PC-3 (cell line): ENCODE measurements around the gene CCSER1. TPM values are rescaled to one million over a fixed set of nuclear protein-coding genes. Genes with fewer than 3 reads are reported as not detected.

Source experiments
- ATAC-seq: fragments of 200-7000 bp; cut with Tn5 transposase; 2 replicates; pipeline ENCODE4 v1.9.1; 2020; ENCODE audit warnings: mild to moderate bottlenecking, moderate library complexity
- BruUV-seq: library from RNA; stranded (reverse); fragments of 400-500 nt; replicated peaks from 2 replicates; lab custom pipeline; 2021; lab: Mats Ljungman, UMichigan
- CTCF ChIA-PET: fragments of 300-600 bp; sonication (Branson Sonifier 250); formaldehyde crosslinking; loops from one replicate; lab custom pipeline; 2022; ENCODE audit warnings: antibody characterized with exemption; lab: Charles Lee
- POLR2A ChIA-PET: fragments of 300-600 bp; sonication (Branson Sonifier 250); formaldehyde crosslinking; loops from one replicate; lab custom pipeline; 2022; ENCODE audit warnings: antibody characterized with exemption; ENCODE audit not compliant: unreplicated experiment; lab: Charles Lee
- DNase-seq: peaks from one replicate; pipeline ENCODE4 v3.0.0-alpha.2; 2015
- H2AFZ ChIP-seq: fragments of 300-600 bp; sonication (generic); 2 replicates; pipeline ENCODE4 v1.6.0; 2016; ENCODE audit warnings: antibody characterized with exemption, low read length
- H3F3A ChIP-seq: fragments of 300-600 bp; sonication (generic); one replicate; pipeline ENCODE4 v1.6.0; 2017; ENCODE audit warnings: antibody characterized with exemption, low read length, control low read depth, mild to moderate bottlenecking; ENCODE audit not compliant: unreplicated experiment
- H3K27ac ChIP-seq: fragments of 300-600 bp; sonication (generic); 2 replicates; pipeline ENCODE4 v1.5.1; 2016; ENCODE audit warnings: mild to moderate bottlenecking, low read length
- H3K27me3 ChIP-seq: fragments of 300-600 bp; sonication (generic); 2 replicates; pipeline ENCODE4 v1.6.1; 2016; ENCODE audit warnings: low read length, mixed read lengths
- H3K36me3 ChIP-seq: fragments of 300-600 bp; sonication (generic); 2 replicates; pipeline ENCODE4 v1.6.1; 2016; ENCODE audit warnings: low read depth, mixed run types, low read length, mixed read lengths
- H3K4me1 ChIP-seq: fragments of 300-600 bp; sonication (generic); 2 replicates; pipeline ENCODE4 v1.5.1; 2016; ENCODE audit warnings: low read length; ENCODE audit not compliant: insufficient read depth
- H3K4me2 ChIP-seq: fragments of 300-600 bp; sonication (generic); 2 replicates; pipeline ENCODE4 v1.6.0; 2016; ENCODE audit warnings: low read length
- H3K4me3 ChIP-seq: fragments of 300-600 bp; sonication (generic); 2 replicates; pipeline ENCODE4 v1.5.1; 2016; ENCODE audit warnings: mild to moderate bottlenecking, low read length, mixed read lengths
- H3K79me2 ChIP-seq: fragments of 300-600 bp; sonication (generic); 2 replicates; pipeline ENCODE4 v1.6.1; 2017; ENCODE audit warnings: low read length, mixed read lengths
- H3K9ac ChIP-seq: fragments of 300-600 bp; sonication (generic); 2 replicates; pipeline ENCODE4 v1.6.0; 2016; ENCODE audit warnings: mild to moderate bottlenecking, low read length
- H3K9me2 ChIP-seq: fragments of 300-600 bp; sonication (generic); replicated peaks from 2 replicates; pipeline ENCODE4 v1.6.1; 2016; ENCODE audit warnings: mixed run types, low read length, mixed read lengths
- H3K9me3 ChIP-seq: fragments of 300-600 bp; sonication (generic); 2 replicates; pipeline ENCODE4 v1.6.1; 2016; ENCODE audit warnings: low read length, mixed read lengths
- H4K20me1 ChIP-seq: fragments of 300-600 bp; sonication (generic); 2 replicates; pipeline ENCODE4 v1.6.1; 2016; ENCODE audit warnings: low read length, mixed read lengths
- EZH2 ChIP-seq: fragments of 300-600 bp; sonication (generic); IDR thresholded peaks from one replicate; pipeline ENCODE4 v1.6.1; 2017; ENCODE audit warnings: antibody characterized with exemption, mild to moderate bottlenecking, low read length; ENCODE audit not compliant: unreplicated experiment
- EZH2phosphoT487 ChIP-seq: fragments of 300-600 bp; sonication (generic); IDR thresholded peaks from 2 replicates; pipeline ENCODE4 v1.6.1; 2018; ENCODE audit warnings: mild to moderate bottlenecking, antibody characterized with exemption, low read length, borderline replicate concordance
- intact Hi-C: fragments of 100-400 bp; cut with micrococcal nuclease; formaldehyde crosslinking; loops from 2 replicates; pipeline ENCODE4 v1.9.0; 2023
- total RNA-seq: library from RNA; depleted of rRNA; stranded (reverse); fragments of >200 nt; gene quantifications from 2 replicates; pipeline ENCODE4 v1.2.3, GENCODE V29; 2014
- TF ChIP-seq, protein P1 (sequence below): fragments of 300-600 bp; sonication (generic); conservative IDR thresholded peaks from 2 replicates; pipeline ENCODE4 v1.5.1; 2017; ENCODE audit warnings: antibody characterized with exemption, low read depth, mild to moderate bottlenecking, low read length

The CCSER1 gene
- total RNA-seq, 1 experiment from 2014 or later: 6.0 TPM

DNA sequence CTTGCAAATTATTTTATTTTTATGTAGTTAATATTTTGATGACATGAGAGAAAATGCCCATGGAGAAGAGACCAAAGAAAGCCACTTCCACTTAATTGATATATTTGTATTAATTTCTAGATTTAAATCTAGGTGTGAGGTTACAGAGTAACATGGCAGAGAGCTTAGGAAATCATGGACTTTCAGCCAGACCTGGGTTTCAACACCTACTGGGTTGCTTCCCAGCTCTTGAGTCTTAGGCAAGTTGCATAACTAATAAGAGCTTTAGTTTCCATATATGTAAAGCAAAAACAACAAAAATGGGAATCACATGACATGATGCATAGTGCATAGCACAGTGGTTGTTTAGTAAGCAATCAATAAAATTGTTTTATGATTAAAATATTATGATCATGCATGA lies 413.3 kb downstream of the CCSER1 start:
- no peaks in the 10 kb centered on the region for H4K20me1 ChIP-seq
- no peaks in the 10 kb centered on the region for H3K9me2 ChIP-seq
- ChIA-PET CTCF (no interaction called here), POLR2A (no interaction called here)
- no peak for TF ChIP-seq EZH2
- no peak for TF ChIP-seq EZH2phosphoT487
- TF ChIP-seq, protein P1, sequence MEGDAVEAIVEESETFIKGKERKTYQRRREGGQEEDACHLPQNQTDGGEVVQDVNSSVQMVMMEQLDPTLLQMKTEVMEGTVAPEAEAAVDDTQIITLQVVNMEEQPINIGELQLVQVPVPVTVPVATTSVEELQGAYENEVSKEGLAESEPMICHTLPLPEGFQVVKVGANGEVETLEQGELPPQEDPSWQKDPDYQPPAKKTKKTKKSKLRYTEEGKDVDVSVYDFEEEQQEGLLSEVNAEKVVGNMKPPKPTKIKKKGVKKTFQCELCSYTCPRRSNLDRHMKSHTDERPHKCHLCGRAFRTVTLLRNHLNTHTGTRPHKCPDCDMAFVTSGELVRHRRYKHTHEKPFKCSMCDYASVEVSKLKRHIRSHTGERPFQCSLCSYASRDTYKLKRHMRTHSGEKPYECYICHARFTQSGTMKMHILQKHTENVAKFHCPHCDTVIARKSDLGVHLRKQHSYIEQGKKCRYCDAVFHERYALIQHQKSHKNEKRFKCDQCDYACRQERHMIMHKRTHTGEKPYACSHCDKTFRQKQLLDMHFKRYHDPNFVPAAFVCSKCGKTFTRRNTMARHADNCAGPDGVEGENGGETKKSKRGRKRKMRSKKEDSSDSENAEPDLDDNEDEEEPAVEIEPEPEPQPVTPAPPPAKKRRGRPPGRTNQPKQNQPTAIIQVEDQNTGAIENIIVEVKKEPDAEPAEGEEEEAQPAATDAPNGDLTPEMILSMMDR: no peak
- no peak overlapping the region for H3K27ac ChIP-seq
- H3K9me3 ChIP-seq: no peaks in the 10 kb centered on the region
- intact Hi-C loops: no loop called here
- no peaks in the 10 kb centered on the region for H3K27me3 ChIP-seq
- H3F3A ChIP-seq: no peaks in the 10 kb centered on the region
- no peaks in the 10 kb centered on the region for H3K79me2 ChIP-seq
- H3K4me2 ChIP-seq: no peak overlapping the region
- H2AFZ ChIP-seq: no peak overlapping the region
- H3K4me3 ChIP-seq: no peak overlapping the region
- H3K4me1 ChIP-seq: peaks cover 2% of the 10 kb centered on the region; the same call in 1 of the 2 replicates
- ATAC-seq: no peak
- H3K36me3 ChIP-seq: no peaks in the 10 kb centered on the region
- BruUV-seq: no TSS peak
- no peak overlapping the region for H3K9ac ChIP-seq
- DNase-seq: no peak

DNA sequence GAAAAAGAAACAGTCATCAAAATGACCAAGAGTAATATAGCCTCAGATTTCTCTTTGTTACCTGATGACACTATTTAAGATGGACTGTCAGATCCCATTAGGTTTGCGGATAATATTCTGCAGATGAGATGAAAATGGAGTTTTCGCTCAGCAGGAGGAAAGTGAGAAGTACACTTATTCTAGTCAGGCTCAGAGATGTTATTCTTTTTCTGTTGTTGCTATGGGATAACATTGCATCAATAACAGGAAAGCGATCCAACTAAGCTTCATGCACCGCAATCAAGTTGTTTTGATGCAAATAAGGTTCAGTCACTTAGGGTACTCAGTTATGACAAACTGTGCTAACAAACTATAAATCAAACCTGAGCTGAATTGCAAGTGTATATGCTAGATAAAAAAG lies 415.0 kb downstream of the CCSER1 start:
- no peaks in the 10 kb centered on the region for H4K20me1 ChIP-seq
- H3K36me3 ChIP-seq: no peaks in the 10 kb centered on the region
- no peak overlapping the region for H3K27ac ChIP-seq
- POLR2A ChIA-PET: no interaction called here
- ATAC-seq: no peak
- peaks cover 16% of the 10 kb centered on the region for H3K4me1 ChIP-seq
- no peaks in the 10 kb centered on the region for H3K9me3 ChIP-seq
- H3K79me2 ChIP-seq: no peaks in the 10 kb centered on the region
- H3K4me2 ChIP-seq: no peak overlapping the region
- intact Hi-C loops: no loop called here
- BruUV-seq: no TSS peak
- no peak overlapping the region for H3K4me3 ChIP-seq
- TF ChIP-seq, protein P1: no peak
- TF ChIP-seq EZH2phosphoT487 (no peak), EZH2 (no peak)
- H2AFZ ChIP-seq: no peak overlapping the region
- H3K9ac ChIP-seq: no peak overlapping the region
- DNase-seq: no peak
- no peaks in the 10 kb centered on the region for H3K27me3 ChIP-seq
- H3F3A ChIP-seq: peaks cover 6% of the 10 kb centered on the region
- CTCF ChIA-PET: no interaction called here
- H3K9me2 ChIP-seq: no peaks in the 10 kb centered on the region

DNA sequence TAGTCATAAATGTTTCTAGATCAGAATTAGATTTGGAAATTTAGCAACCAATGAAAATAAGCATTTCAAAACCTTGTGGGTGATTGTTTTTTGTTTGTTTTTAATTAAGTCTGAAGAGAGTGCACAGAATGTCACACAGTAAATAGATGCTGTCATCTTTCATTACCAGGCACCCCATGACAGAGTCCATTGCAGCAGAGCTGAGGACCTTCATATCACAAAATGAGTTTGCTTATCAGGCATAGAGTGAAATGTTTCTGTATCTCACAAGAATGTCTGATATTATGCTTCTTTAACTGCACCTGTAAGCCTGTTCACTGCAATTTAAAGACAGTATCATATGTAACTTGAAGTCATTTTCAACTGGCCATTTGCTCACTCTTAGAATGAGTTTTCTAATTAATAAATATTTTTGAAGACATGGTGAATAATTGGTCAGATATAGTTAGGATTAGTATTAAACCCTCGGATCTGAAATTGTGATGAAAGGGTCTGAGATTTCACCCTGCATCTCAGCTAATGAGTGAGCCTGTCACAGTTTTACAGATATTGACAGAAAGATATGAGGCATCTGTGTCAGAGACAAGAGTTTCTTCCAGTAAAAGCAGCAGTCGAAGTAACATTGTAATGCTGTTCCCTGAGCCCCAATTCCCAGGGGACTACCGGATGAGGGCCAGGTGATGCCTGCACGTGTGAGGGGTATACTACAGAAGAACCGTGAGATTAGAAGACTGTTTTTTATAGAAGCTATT lies 416.4 kb downstream of the CCSER1 start:
- H3K27ac ChIP-seq: no peak overlapping the region
- ChIA-PET CTCF (no interaction called here), POLR2A (no interaction called here)
- H3K4me3 ChIP-seq: no peak overlapping the region
- H3K9ac ChIP-seq: no peak overlapping the region
- DNase-seq (no peak), ATAC-seq (no peak)
- H3K4me2 ChIP-seq: no peak overlapping the region
- H2AFZ ChIP-seq: no peak overlapping the region
- H3K79me2 ChIP-seq: no peaks in the 10 kb centered on the region
- peaks cover 16% of the 10 kb centered on the region for H3K4me1 ChIP-seq
- TF ChIP-seq, protein P1: no peak
- TF ChIP-seq EZH2phosphoT487: no peak
- TF ChIP-seq EZH2: no peak
- H4K20me1 ChIP-seq: no peaks in the 10 kb centered on the region
- H3K27me3 ChIP-seq: no peaks in the 10 kb centered on the region
- no peaks in the 10 kb centered on the region for H3K36me3 ChIP-seq
- intact Hi-C loops: no loop called here
- peaks cover 6% of the 10 kb centered on the region for H3F3A ChIP-seq
- BruUV-seq: no TSS peak
- H3K9me3 ChIP-seq: no peaks in the 10 kb centered on the region
- no peaks in the 10 kb centered on the region for H3K9me2 ChIP-seq
